HG02678 (cell line): Measurements from ENCODE around the gene PATL1.
"Not testable (repeated sequence)": the region's sequence is repeated elsewhere in the genome, so short reads cannot be mapped to it uniquely, and the experiment has no call there.

Source experiments
- ATAC-seq: cut with Tn5 transposase; IDR thresholded peaks from one replicate; pipeline ENCODE4 v1.9.1; 2021; ENCODE audit warnings: mild to moderate bottlenecking, moderate library complexity; ENCODE audit not compliant: unreplicated experiment

PATL1 gene

GRCh38 chr11:59674291-59674690 is 5.5 kb upstream of the PATL1 start:
- no peak for ATAC-seq

DNA sequence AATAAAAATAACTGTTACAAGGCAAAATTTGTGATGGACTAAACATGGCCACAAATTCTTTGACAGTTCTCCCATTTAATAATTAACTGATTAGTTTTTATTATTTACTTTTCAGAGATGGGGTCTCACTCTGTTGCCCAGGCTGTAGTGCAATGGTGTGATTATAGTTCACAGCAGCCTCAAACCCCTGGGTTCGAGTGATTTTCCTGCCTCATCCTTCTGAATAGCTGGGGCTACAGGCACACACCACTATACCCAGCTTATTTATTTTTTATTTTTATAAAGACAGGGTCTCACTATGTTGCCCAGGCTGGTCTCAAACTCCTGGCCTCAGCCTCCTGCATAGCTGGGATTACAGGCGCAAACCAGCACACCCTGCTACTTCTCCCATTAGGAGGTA is 4.5 kb upstream of the PATL1 start:
- ATAC-seq, result no peak

DNA sequence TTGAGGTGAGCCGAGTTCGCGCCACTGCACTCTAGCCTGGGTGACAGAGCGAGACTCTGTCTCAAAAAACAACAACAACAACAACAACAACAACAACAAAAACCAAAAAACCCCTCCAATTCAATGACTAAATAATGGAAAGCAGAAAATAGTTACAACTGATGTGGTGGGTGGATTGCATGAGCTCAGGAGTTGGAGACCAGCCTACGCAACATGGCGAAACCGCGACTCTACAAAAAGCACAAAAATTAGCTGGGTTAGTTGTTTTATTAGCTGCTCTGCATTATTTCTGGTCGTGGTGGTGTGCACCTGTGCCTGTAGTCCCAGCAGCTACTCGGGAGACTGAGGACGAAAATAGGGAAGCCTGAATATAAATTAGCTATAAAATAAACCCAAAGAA is 2.6 kb upstream of the PATL1 start:
- no peak for ATAC-seq

DNA sequence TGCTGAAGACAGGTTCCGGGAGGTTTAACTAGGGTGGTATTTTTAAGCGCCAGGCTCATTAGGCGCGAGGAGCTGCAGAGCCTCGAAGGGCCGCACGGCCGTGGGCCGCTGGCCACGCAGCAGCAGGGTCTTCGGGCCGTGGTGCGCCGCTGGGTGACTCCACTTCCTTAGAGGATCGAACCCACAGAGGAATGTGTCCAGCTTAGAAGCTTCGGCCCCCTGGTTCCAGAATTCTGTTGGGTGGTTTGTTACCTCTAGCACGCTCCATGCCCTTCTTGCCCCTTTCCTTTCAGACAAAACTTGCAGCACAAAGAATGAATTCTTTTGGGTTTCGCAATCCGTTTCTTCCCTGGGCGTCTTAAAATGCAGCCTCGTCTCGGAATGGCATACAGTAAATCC is 773 bp upstream of the PATL1 start:
- no peak for ATAC-seq

GRCh38 chr11:59668188-59668949 is 468 bp downstream of the PATL1 start:
- ATAC-seq, result peak; percentile 28

- ATAC-seq, result no peak
Observed at GRCh38 chr11:59667812-59668187, 1.0 kb downstream of the PATL1 start.

DNA sequence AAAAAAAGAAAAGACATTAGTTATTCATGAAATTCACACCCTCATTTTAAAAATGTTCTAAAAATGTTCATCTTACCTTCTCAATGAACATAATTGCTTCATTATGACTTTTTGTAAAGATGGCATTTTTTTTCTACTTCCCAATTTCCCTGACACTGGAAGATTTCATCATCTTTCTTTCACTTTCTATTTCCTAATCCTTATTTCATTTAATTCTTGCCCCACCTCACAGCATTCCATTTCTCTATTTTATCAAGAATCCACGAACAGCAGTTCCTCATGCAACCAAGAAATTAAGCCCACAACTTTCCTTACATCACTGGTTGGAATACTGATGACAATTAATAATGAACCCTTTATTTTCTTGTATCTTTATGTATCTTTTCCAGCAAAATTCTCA is 1.9 kb downstream of the PATL1 start:
- ATAC-seq, result no peak

DNA sequence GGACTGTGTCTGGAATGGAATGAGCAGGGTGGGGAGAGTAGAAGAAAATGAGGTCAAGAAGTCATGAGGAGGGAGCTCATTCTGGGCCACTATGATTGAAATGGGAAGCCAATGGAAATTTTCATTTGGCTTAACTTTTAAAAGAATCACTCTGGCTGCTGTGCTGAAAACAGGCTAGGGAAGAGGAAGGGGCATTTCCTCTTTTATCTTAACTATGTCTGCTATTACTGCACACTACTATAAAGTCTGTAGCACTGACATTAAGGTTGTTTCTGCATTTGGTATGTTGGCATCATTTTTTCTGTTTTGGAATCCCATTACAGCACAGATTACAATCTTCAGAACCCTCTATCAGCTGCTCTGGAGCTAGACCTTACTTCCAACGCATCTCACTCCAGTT is 8.2 kb downstream of the PATL1 start:
- ATAC-seq, result no peak

- ATAC-seq, result no peak
Observed at GRCh38 chr11:59659981-59660380, 8.9 kb downstream of the PATL1 start.

GRCh38 chr11:59658036-59658435 is 10.8 kb downstream of the PATL1 start:
- ATAC-seq, result no peak

GRCh38 chr11:59654893-59655292 is 13.9 kb downstream of the PATL1 start:
- no peak for ATAC-seq

DNA sequence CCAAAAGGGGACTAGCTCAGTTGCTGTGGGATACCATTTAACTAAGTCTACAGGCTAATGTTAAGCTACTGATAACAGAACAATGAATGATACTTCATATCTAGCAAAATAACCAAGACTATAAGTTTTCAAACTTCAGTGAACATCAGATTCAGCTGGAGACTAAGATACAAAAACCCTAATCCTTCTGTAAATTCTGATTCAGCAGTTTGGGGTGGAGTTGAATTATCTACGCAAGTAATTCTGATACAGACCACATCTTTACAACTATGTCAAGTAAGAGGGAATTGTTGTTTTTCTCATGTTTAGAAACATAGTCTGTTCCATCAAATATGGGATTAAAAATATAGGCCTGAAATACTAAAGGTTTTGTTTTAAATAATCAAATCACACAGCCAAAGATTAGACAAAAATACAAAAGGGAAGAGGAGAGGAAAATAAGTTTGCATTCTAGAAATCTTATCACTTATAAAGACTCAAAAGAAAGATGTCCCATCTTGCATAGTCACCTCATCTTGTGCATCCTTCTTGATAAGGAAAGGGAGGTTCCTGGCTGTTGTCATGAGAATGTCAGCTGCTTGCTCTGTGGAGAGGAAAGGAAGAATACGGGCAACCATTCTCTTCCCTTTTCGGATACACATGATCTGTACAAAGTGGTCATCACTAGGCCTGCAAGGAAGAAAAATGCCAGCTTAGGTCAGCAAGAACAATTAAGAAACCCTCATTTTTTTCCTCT is 21.4 kb downstream of the PATL1 start:
- ATAC-seq, result no peak

DNA sequence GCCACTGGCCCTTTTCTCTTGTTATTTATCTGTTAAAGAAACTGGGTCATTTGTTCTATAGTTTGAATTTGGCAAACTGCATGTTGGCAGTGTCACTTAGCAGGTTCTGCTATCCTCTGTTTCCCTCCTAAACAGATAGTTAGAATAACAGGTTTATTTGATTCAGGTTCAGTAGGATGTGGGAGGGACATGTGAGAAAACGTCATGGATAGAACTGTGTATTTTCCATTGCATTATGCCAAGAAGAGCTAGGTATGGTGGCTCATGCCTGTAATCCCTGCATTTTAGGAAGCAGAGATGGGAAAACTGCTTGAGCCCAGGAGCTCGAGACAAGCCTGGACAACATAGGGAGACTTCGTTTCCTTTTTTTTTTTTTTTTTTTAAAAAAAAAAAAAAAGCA is 24.3 kb downstream of the PATL1 start:
- ATAC-seq, result no peak

- no peak for ATAC-seq
Observed at GRCh38 chr11:59643390-59643789, 25.4 kb downstream of the PATL1 start.

DNA sequence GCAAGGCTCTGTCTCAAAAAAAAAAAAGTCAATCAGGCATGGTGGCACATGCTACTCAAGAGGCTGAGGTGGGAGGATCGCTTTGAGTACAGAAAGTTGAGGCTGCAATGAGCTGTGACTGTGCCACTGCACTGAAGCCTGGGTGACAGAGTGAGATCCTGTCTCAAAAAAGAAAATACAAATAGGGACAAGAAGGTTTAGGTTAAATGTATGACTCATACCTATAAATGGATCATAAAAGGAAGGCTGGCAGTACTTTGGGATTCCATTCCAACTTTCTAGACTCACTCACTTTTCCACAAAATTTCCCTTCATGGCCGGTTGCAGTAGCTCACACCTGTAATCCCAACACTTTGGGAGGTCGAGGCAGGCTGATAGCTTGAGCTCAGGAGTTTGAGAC is 27.7 kb downstream of the PATL1 start:
- ATAC-seq, result no peak

- ATAC-seq, result no peak
Observed at GRCh38 chr11:59630493-59630892, 38.3 kb downstream of the PATL1 start.

GRCh38 chr11:59629996-59630395 is 38.8 kb downstream of the PATL1 start:
- no peak for ATAC-seq

- not testable (repeated sequence) for ATAC-seq
Observed at GRCh38 chr11:59626969-59627368, 41.9 kb downstream of the PATL1 start.

GRCh38 chr11:59625703-59626102 is 43.1 kb downstream of the PATL1 start:
- ATAC-seq, result no peak

DNA sequence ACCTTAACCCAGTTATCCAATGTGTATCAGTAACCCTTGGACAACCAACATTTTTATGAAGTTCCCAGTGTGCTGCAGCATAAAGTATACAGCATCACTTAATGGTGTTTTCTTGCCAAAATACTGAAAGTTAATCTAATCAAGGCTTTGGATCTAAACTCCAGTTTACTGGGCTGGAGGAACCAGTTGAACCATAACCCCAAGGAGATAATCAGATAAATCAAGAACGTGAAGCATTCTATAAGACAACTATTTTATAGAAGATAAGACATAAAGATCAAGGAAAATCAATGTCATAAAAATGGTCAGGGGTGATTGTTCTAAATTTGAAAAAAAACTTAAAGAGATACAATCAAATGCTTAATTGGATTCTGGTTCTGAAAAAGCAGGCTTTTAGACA is 51.0 kb downstream of the PATL1 start:
- ATAC-seq, result no peak

GRCh38 chr11:59616396-59616982 is 52.3 kb downstream of the PATL1 start:
- ATAC-seq, result no peak
